ENCODE results near the gene C12orf56.
"Not testable (repeated sequence)": the region's sequence is repeated elsewhere in the genome, so short reads cannot be mapped to it uniquely, and the experiment has no call there.

C12orf56 gene

DNA sequence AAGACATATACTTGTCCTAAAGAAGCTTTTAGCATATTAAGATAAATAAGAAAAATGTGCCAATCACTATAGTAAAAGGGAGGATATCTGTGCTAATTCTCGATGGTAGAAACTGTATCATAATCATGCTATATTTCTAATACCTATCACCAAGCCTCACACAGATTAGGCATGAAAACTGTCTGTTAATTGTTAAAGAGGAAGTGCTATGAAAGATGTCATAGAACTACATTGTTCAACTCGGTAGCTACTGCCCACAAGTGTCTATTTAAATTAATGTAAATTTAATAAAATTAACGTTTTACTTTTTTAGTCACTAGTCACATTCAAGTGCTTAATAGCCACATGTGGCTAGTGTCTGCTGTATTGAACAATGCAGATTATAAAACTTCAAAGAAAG lies 90.9 kb downstream of the C12orf56 start:
- no peak for DNase-seq

DNA sequence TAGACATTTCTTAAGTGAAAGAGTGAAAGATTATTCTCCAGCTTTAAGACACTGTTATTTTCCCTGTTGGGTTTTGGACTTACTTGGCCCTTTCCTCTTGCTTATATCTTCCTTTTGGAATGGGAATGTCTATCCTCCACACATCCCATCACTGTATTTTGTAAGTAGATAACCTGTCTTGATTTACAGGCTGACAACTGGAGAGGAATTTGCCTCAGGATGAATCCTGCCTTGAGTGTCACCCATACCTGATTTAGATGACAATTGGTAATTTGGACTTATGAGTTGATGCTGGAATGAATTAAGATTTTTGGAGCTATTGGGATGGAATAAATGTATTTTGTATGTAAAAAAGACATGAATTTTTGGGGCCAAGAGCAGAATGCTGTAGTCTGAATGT lies 94.3 kb downstream of the C12orf56 start:
- DNase-seq: no peak

DNA sequence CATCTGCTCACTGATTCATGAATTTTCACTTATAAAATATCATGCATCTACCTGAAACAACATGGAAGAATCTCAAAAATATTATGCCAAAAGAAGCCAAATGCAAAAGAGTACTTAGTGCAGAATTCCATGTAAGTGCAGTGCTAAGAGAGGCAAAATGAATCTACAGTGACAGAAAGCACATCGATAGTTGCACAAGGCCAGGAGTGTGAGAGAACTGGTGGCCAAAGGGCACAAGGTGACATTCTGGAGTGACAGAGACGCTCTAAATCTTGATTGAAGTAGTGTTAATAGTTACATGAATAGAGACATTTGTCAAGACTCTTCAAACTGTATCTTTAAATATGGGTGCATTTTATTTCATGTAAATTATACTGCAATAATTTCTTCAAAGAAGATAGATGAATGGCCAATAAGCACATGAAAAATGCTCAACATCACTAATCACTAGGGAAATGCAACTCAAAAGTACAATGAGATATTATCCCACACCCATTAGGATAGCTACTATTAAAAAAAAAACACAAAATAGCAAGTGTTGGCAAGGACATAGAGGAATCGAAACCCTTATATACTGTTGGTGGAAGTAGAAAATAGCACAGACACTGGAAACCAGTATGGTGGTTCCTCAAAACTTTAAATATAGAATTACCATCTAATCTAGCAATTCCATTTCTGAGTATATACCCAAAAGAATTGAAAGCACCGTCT lies 96.7 kb downstream of the C12orf56 start:
- DNase-seq: no peak

DNA sequence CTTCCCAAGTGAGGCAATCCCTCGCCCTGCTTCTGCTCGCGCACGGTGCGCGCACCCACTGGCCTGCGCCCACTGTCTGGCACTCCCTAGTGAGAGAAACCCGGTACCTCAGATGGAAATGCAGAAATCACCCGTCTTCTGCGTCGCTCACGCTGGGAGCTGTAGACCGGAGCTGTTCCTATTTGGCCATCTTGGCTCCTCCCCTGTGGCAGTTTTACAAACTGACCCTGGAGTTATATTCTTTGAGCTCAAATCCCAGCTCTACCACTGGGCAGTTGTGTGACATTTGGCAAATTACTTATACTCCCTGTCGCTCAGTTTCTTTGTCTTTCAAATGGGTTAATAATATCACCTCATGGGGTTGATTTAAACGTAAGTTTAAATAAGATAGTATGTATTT lies 97.4 kb downstream of the C12orf56 start:
- not testable (repeated sequence) for DNase-seq

- DNase-seq: no peak
Observed at GRCh38 chr12:64286521-64286920, 104.0 kb downstream of the C12orf56 start.

DNA sequence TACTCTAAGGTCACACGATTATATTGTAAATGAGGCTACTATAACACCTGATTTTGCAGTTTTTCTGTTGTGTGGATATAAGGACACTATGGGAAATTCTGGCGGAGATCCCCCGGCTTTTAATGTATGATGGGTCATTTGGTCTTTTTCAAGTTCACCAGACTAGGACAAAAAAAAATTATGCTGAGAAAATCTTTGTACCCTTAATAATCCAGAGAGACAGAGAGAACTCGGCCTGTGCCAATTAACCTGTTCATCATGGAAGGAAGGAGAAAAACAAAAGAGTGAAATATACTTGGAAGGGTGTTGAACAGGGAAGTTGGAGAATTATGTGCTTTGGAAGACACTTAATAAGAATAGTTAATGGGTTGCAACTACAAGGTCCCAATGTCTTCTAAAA lies 106.3 kb downstream of the C12orf56 start:
- DNase-seq: no peak

GRCh38 chr12:64278421-64278820 lies 112.1 kb downstream of the C12orf56 start:
- DNase-seq: no peak

- no peak for DNase-seq
Observed at GRCh38 chr12:64273527-64274403, 116.8 kb downstream of the C12orf56 start.

DNA sequence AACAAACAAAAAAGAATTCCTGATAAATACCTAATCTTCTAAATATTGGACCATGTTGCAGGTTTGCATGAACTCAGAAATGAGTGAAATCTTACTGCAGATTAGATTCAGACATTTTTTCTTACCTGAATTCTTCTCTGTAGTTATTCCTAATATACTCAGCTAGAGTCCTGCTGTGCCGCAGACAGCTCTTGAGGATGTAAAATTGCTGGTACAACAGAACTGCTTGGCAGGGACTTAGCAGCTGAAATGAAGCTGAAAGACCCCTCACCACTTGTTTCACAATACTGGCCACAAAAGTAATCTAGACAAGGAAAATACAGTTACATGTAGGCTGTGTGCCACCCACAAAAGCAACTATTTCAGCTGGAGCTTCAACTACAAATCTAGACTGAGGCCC lies 120.1 kb downstream of the C12orf56 start:
- no peak for DNase-seq

DNA sequence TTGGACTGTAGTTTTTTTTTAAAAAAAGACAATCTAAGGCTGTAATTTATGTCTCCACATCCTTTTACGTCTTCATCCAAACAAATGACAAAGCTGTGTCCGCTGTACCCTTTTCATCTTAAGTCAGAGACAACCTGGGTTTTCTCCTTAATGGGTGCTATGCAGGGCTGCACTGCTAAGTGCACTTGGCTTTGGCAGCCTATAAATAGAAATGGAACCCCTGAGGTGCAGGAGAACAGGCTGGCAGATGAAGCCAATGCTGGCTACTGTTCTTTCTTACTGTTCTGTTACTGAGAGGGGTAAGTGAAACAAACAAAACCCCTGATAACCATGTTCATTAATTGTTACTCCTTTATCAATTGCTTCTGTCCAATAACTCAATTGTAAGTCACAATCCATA lies 121.4 kb downstream of the C12orf56 start:
- DNase-seq: no peak

GRCh38 chr12:64268409-64268808 lies 122.1 kb downstream of the C12orf56 start:
- DNase-seq: no peak

DNA sequence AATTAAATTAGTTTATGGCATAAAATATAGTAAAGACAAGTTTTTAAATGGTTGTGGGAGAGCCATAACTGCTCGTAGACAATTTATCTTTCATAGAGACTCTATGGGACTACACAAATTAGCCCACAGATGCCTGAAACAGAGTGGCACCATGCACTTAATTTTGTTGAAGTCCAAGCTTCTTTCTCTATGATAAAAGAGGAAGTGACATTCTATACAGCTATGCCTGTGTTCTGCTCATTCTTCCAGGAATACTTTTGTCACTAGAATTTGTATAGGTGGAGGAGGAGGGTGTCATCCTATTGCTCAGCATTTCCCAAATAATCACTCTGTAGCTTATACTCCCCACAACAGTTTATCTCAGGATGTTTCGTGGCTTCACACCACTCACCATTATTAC lies 124.7 kb downstream of the C12orf56 start:
- DNase-seq: no peak

DNA sequence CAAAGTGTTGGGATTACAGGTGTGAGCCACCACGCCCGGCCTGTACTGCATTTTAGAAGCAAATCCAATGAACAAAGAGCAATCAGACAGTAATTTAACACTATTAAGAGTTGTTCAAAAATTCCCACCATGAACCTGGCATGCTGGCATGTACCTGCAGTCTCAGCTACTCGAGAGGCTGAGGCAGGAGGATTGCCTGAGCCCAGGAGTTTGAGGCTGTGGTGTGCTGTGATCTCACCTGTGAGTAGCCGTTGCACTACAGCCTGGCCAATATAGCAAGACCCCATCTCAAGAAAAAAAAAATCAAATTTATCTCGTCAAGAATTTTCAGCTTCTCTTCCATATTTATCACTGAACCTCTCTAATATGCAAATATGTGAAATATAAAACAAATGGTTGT lies 128.7 kb downstream of the C12orf56 start:
- DNase-seq: no peak

DNA sequence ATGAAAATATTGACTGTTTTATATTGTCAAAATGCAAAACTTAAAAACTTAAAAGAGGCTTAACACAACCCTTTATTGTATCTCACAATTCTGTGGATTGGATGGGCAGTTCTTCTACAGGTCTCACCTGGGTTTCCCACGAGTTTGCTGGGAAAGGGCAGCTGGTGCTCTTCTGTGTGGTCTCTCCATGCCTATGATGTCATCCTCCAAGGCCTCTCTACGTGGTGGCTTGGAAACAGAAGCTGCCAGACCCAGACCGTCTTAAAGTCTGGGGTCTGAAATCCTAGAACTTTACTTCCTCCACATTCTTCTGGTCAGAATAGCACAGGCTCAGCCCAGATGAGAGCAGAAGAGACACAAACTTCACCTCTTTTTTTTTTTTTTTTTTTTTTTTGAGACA lies 132.0 kb downstream of the C12orf56 start:
- no peak for DNase-seq

DNA sequence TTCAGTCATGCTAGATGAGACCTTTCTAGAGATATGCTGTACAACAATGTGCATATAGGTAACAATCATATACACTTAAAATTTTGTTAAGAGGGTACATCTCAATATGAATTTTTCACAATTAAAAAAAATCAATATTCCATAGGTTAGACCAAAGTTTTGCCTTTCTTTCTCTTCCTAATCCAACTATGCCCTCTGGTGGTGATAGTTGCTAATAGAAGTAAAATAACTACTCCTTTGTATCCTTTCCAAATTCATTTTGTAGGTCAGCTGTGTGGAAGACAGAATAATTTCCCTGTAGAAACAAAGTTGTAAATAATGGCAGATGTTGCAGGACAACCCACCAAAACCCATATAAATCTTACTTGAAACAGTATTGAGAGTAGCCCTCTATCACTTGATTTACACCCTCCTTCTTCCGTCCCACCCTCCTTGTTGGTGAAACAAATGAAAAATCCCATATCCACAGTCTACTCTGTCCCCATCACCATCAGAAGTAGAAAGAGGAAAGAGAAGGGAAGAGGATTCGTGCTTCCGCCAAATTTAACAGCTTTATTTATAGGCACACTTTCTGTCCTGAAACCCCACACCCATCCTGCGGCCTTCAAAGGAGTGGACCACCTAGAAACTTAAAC lies 134.3 kb downstream of the C12orf56 start:
- DNase-seq: no peak

- DNase-seq: no peak
Observed at GRCh38 chr12:64255249-64255648, 135.3 kb downstream of the C12orf56 start.

DNA sequence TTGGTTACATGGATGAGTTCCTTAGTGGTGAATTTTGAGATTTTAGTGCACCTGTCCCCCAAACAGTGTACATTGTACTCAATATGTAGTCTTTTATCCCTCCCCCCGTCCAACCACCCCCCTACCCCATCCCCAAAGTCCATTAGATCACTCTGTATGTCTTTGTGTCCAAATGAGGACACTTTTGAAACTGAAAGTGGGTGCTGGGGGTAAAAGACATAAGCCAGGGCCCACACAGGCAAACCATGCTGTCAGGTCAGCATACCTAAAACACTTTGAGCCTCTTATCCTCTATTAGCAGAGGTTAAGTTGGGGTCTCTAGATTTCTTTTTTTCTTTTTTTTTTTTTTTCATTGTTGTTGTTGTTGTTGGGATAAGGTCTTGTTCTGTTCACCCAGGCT lies 137.2 kb downstream of the C12orf56 start:
- DNase-seq: no peak

DNA sequence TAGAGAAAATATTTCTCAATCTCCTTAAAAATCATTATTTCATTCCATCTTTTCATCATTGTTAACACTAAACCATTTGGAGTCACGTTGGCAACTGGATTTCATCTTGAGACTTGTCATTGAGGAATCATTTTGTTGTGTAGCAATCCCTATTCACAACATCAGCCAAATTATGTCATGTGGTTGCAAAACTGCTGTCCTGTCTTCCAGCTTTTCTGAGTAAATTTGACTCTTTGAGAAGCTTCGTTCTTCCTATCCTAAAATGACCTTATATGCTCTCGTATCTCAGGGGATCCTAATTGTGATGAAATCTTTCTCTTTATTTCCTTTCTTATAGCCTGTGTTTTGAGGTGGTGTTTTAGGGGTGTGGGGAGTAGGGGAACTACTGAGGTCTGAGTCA lies 137.9 kb downstream of the C12orf56 start:
- no peak for DNase-seq

DNA sequence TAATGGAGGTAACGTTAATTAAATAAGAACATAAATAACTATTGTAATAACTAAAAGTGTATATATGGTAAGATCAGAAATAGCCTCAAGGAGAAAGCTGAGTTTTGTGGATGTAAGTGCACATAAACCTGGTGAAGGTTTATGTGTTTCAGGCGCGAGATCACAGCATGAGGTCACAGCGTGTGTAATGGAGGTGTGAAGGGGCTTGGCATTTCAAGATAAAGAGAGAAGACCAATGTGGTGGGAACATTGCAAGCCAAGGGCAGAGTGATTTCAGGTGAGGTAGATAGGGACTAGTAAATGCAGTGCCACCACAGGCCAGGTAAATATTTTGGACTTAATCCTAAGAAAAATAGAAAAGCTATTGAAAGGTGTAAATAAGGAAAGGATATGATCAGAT lies 146.7 kb downstream of the C12orf56 start:
- no peak for DNase-seq

- DNase-seq: no peak
Observed at GRCh38 chr12:64240781-64241180, 149.8 kb downstream of the C12orf56 start.

DNA sequence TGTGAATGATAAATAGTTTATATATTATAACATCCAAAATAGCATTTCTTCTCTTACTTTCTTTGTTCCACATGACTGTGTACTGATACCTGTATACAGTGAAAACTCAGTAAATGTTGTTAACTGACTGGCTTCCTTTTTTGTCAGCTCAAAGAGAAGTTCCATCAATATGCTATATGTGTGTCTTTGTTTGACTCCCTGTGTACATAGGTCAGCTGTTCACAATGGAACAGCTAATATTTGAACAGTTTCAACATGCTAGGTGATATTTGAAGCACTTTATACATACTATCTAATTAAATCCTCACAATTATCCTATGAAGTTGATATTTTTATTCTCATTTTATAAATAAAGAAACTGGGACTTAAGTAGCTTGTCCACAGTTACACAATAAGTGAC lies 153.2 kb downstream of the C12orf56 start:
- no peak for DNase-seq

- no peak for DNase-seq
Observed at GRCh38 chr12:64236549-64236948, 154.0 kb downstream of the C12orf56 start.

- DNase-seq: no peak
Observed at GRCh38 chr12:64232196-64232595, 158.4 kb downstream of the C12orf56 start.

DNA sequence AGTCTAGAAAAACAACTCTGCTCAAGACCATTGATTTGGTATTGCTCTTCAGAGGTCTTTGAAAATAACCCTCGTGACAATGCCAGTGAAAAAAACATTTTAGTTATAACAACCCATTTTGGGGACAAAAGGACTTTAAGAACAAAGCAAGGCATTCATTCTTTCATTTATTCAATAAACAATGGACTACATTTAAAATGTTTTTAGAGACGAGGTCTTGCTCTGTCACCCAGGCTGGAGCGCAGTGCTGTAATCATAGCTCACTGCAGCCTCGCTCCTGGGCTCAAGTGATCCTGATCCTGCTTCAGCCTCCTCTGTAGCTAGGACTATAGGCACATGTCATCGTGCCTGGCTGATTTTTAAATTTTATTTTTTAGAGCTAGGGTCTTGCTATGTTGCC lies 160.8 kb downstream of the C12orf56 start:
- DNase-seq: no peak

Data from activated naive CD4-positive, alpha-beta T cell treated with anti-CD3 and anti-CD28 coated beads, Interleukin-2, amount 50 U/mL, for 16 hours (primary cell).